ENCODE data around the gene OR10J5.

OR10J5 gene

GRCh38 chr1:159580340-159580739, 44.5 kb upstream of the OR10J5 start (continued):
- TF ChIP-seq KLF9 (tag by site-specific recombination; IDR thresholded peaks at IDR 0.05; ENCODE audit: low read depth) (no peak), ZBTB7A (tag by site-specific recombination; IDR thresholded peaks at IDR 0.05; ENCODE audit: low read depth) (no peak), ZBTB49 (tag by site-specific recombination; IDR thresholded peaks at IDR 0.05; ENCODE audit: low read depth) (no peak), BCL11A (tag by site-specific recombination; IDR thresholded peaks at IDR 0.05; ENCODE audit: low read depth) (no peak), ZNF776 (tag by site-specific recombination; IDR thresholded peaks at IDR 0.05; ENCODE audit: borderline replicate concordance) (no peak)

GRCh38 chr1:159577446-159577845, 41.6 kb upstream of the OR10J5 start:
- ChIA-PET POLR2A (no interaction called here), CTCF (no interaction called here)
- no peak overlapping the region for H3K27ac ChIP-seq (ENCODE audit: extremely low read depth, low read depth, low read length)
- H3K4me1 ChIP-seq (ENCODE audit: control insufficient read depth, insufficient read depth, low read length) = no peaks in the 10 kb centered on the region
- no peaks in the 10 kb centered on the region for H3K9me3 ChIP-seq (ENCODE audit: control insufficient read depth, insufficient read depth, low read depth, low read length)
- H3K4me3 ChIP-seq (ENCODE audit: low read depth, low read length) = no peak overlapping the region
- no peaks in the 10 kb centered on the region for H3K36me3 ChIP-seq (ENCODE audit: control insufficient read depth in 2 of 2, insufficient read depth in 1 of 2, low read length in 2 of 2)
- no peak for TF ChIP-seq GLIS2 (tag by site-specific recombination; IDR thresholded peaks at IDR 0.05)
- no peak for TF ChIP-seq ZNF223 (tag by site-specific recombination; IDR thresholded peaks at IDR 0.05)
- TF ChIP-seq ZNF501 (tag by site-specific recombination; IDR thresholded peaks at IDR 0.05) = no peak
- TF ChIP-seq ZBTB8A (tag by site-specific recombination; IDR thresholded peaks at IDR 0.05) = no peak
- TF ChIP-seq TSHZ1 (tag by site-specific recombination; IDR thresholded peaks at IDR 0.05; ENCODE audit: borderline replicate concordance) = no peak
- no peak for TF ChIP-seq ZNF16 (tag by site-specific recombination; IDR thresholded peaks at IDR 0.05; ENCODE audit: low read depth)
- no peak for TF ChIP-seq ZNF626 (tag by site-specific recombination; IDR thresholded peaks at IDR 0.05)
- no peak for TF ChIP-seq KLF1 (tag by site-specific recombination; IDR thresholded peaks at IDR 0.05)
- TF ChIP-seq ZNF37A (tag by site-specific recombination; IDR thresholded peaks at IDR 0.05) = no peak
- no peak for TF ChIP-seq ZNF350 (tag by site-specific recombination; IDR thresholded peaks at IDR 0.05)
- TF ChIP-seq ZNF664 (tag by site-specific recombination; IDR thresholded peaks at IDR 0.05) = no peak
- TF ChIP-seq BCL11A (tag by site-specific recombination; IDR thresholded peaks at IDR 0.05; ENCODE audit: low read depth) = no peak
- TF ChIP-seq ZNF274 (IDR thresholded peaks at IDR 0.05; ENCODE audit: low read length) = no peak
- no peak for TF ChIP-seq ZNF274 (tag by site-specific recombination; IDR thresholded peaks at IDR 0.05; ENCODE audit: borderline replicate concordance)
- no peak for TF ChIP-seq ZNF639 (tag by site-specific recombination; IDR thresholded peaks at IDR 0.05)
- no peak for TF ChIP-seq ZBTB48 (tag by site-specific recombination; IDR thresholded peaks at IDR 0.05)
- no peak for TF ChIP-seq RBAK (tag by site-specific recombination; IDR thresholded peaks at IDR 0.05)
- TF ChIP-seq ZNF510 (tag by site-specific recombination; IDR thresholded peaks at IDR 0.05; ENCODE audit: insufficient replicate concordance) = no peak
- TF ChIP-seq ZNF138 (tag by site-specific recombination; IDR thresholded peaks at IDR 0.05; ENCODE audit: borderline replicate concordance) = no peak
- TF ChIP-seq PRDM2 (tag by site-specific recombination; IDR thresholded peaks at IDR 0.05; ENCODE audit: borderline replicate concordance) = no peak
